Measurements from ENCODE around the gene TBC1D4.
"Not testable (repeated sequence)": the region's sequence is repeated elsewhere in the genome, so short reads cannot be mapped to it uniquely, and the experiment has no call there.

Gene TBC1D4

GRCh38 chr13:75355609-75356008, 126.4 kb downstream of the TBC1D4 start:
- no peak for DNase-seq

GRCh38 chr13:75353781-75354193, 128.2 kb downstream of the TBC1D4 start:
- DNase-seq, result no peak

- no peak for DNase-seq
Measured at GRCh38 chr13:75352641-75353327, 129.2 kb downstream of the TBC1D4 start.

- not testable (repeated sequence) for DNase-seq
Measured at GRCh38 chr13:75351538-75351937, 130.4 kb downstream of the TBC1D4 start.

- DNase-seq, result no peak
Measured at GRCh38 chr13:75347925-75348324, 134.0 kb downstream of the TBC1D4 start.

GRCh38 chr13:75347457-75347856, 134.5 kb downstream of the TBC1D4 start:
- DNase-seq, result no peak

GRCh38 chr13:75345193-75345592, 136.8 kb downstream of the TBC1D4 start:
- DNase-seq, result no peak

GRCh38 chr13:75341028-75341427, 140.9 kb downstream of the TBC1D4 start:
- no peak for DNase-seq

- no peak for DNase-seq
Measured at GRCh38 chr13:75339635-75340374, 142.2 kb downstream of the TBC1D4 start.

- DNase-seq, result no peak
Measured at GRCh38 chr13:75334634-75335447, 147.1 kb downstream of the TBC1D4 start.

- no peak for DNase-seq
Measured at GRCh38 chr13:75333103-75333502, 148.9 kb downstream of the TBC1D4 start.

- DNase-seq, result no peak
Measured at GRCh38 chr13:75331792-75332349, 150.1 kb downstream of the TBC1D4 start.

GRCh38 chr13:75330770-75331169, 151.2 kb downstream of the TBC1D4 start:
- no peak for DNase-seq

GRCh38 chr13:75329723-75330122, 152.2 kb downstream of the TBC1D4 start:
- no peak for DNase-seq

- DNase-seq, result no peak
Measured at GRCh38 chr13:75329097-75329496, 152.9 kb downstream of the TBC1D4 start.

GRCh38 chr13:75327135-75327510, 154.8 kb downstream of the TBC1D4 start:
- DNase-seq, result no peak

GRCh38 chr13:75326173-75327134, 155.5 kb downstream of the TBC1D4 start:
- DNase-seq, result peak; percentile 8 to 20 (median 13)

- no peak for DNase-seq
Measured at GRCh38 chr13:75325711-75326110, 156.3 kb downstream of the TBC1D4 start.

GRCh38 chr13:75324413-75324940, 157.5 kb downstream of the TBC1D4 start:
- DNase-seq, result no peak

- DNase-seq, result no peak
Measured at GRCh38 chr13:75321084-75321483, 160.9 kb downstream of the TBC1D4 start.

- DNase-seq, result no peak
Measured at GRCh38 chr13:75319254-75319653, 162.7 kb downstream of the TBC1D4 start.
